ENCODE data around the gene KLK14.

The KLK14 gene

GRCh38 chr19:51036519-51036918 is 46.2 kb downstream of the KLK14 start:
- DNase-seq = no peak

- DNase-seq = no peak
Measured at GRCh38 chr19:51034704-51035103, 48.0 kb downstream of the KLK14 start, which contains the start of gene KLK12. Gene KLK12, minus strand, starts transcription at chr19:51035002. Its CDS starts 381 bp downstream, at chr19:51034621.

DNA sequence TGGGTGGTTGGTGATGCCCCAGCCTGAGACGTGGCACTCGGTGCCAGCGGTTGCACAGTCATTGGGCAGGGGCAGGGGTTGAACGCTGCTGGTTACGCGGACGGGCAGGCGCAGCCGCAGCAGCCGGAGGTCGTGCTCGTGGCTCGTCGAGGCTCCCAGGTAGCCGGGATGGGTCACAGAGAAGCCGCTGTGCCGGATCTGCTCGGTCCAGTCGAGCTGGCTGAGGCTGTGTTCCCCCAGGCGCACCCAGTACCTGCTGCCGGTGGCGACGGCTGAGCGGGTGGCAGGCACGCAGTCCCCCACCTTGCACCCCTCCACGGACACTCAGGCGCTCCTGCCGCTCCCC is 50.8 kb downstream of the KLK14 start:
- no peak for DNase-seq

- no peak for DNase-seq
Measured at GRCh38 chr19:51031220-51031879, 51.3 kb downstream of the KLK14 start.

DNA sequence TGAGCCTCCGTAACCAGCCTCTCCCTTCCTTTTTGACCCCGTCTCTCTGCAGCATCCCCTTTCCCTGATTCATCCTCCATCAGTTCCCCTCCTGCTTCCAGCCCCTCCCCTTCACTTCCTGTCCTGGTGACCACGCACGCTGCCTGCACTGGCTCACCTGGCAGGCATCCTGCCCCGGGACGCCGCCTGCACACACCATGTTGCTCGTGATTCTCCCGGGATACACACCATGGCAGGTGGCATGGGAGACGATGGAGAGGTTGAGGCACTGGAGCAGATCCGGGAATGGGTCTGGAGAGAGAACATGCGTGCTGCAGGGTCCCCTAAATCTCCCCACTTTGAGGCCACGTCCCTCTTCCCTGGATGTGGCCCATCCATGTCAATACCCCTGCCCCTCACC is 52.1 kb downstream of the KLK14 start:
- no peak for DNase-seq

DNA sequence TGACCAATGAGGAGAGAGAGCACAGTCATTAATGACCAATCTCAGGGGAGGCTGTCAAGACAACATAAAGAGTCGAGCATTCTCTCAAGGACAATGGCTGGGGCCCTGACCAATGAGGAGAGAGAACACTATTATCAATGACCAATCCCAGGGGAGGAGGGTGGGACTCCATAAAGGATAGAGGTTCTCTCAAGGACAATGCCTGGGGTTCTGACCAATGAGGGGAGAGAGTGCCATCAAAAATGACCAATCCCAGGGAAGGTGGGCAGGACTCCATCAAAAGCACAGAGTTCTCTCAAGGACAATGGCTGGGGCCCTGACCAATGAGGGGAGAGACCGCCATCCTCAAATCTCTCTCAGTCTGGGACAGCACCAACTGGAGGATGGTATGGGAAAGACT is 53.0 kb downstream of the KLK14 start:
- DNase-seq = no peak

All from T-helper 9 cell (primary cell).